Aorta (tissue), 5 donors: ENCODE results near the gene BCAR1. TPM values are rescaled to one million over a fixed set of nuclear protein-coding genes. Genes with fewer than 3 reads are reported as not detected.
A peak's percentile ranks its signal among the peaks of the same experiment; 100 is the strongest.
"Not testable (repeated sequence)": the region's sequence is repeated elsewhere in the genome, so short reads cannot be mapped to it uniquely, and the experiment has no call there.

ENCODE experiments used
- ATAC-seq: fragments of 200-7000 bp; cut with Tn5 transposase; one replicate; pipeline ENCODE4 v1.9.1; 2022; ENCODE audit warnings: moderate library complexity; ENCODE audit not compliant: low FRiP score
- DNase-seq, 2 donors: peaks; one replicate each; pipeline ENCODE4 v3.0.0-alpha.2; 2020
- H3K27ac ChIP-seq, 2 donors: one replicate each; pipeline ENCODE4 v1.5.1; 2013; ENCODE audit warnings: low read length in 2 of 2, mild to moderate bottlenecking in 2 of 2, moderate library complexity in 2 of 2, control low read depth in 1 of 2, inconsistent platforms in 1 of 2, low read depth in 1 of 2
- H3K27me3 ChIP-seq, 2 donors: one replicate each; pipeline ENCODE4 v1.6.1; 2013; ENCODE audit warnings: control low read depth in 1 of 2, low read length in 1 of 2, mild to moderate bottlenecking in 1 of 2, moderate library complexity in 1 of 2; ENCODE audit not compliant: insufficient read depth in 2 of 2, control insufficient read depth in 1 of 2
- H3K36me3 ChIP-seq, 2 donors: one replicate each; pipeline ENCODE4 v1.6.1; 2013; ENCODE audit warnings: control low read depth in 1 of 2, low read length in 1 of 2, mild to moderate bottlenecking in 1 of 2; ENCODE audit not compliant: insufficient read depth in 2 of 2, control insufficient read depth in 1 of 2
- H3K4me1 ChIP-seq, 2 donors: one replicate each; pipeline ENCODE4 v1.6.1; 2013; ENCODE audit warnings: low read length in 2 of 2, control low read depth in 1 of 2, mild to moderate bottlenecking in 1 of 2, moderate library complexity in 1 of 2; ENCODE audit not compliant: insufficient read depth in 2 of 2, control insufficient read depth in 1 of 2
- H3K4me3 ChIP-seq, 2 donors: one replicate each; pipeline ENCODE4 v1.5.1; 2013; ENCODE audit warnings: low read length in 2 of 2, control low read depth in 1 of 2, mild to moderate bottlenecking in 1 of 2
- H3K9me3 ChIP-seq: one replicate; pipeline ENCODE4 v1.6.1; 2013; ENCODE audit warnings: mild to moderate bottlenecking, low read length; ENCODE audit not compliant: control insufficient read depth
- WGBS, 2 donors: extraction: QIAGEN DNeasy Blood & Tissue Kit; methylation state at CpG; one replicate each; pipeline ENCODE4 v1.1.7; 2013; 5-methylcytosine and 5-hydroxymethylcytosine counted together
- intact Hi-C, 2 donors: fragments of 100-400 bp; cut with DNase I; formaldehyde crosslinking; loops; one replicate each; pipeline versions ENCODE4 v1.14.2 to v1.15.0; 2022
- polyA plus RNA-seq, 2 donors: library from polyadenylated mRNA; stranded (reverse); fragments of 200-250 nt; gene quantifications; one replicate each; pipeline ENCODE4 v1.2.3, GENCODE V29; 2013
- total RNA-seq, 2 donors: library from RNA; stranded (reverse); fragmentation: NEBNext Ultra II Directional; extraction: Animal tissue kit (Norgen Biotek cat#: 25700); gene quantifications; one replicate each; pipeline ENCODE4 v1.2.1, GENCODE V29; 2021
- donor health status: healthy with polysubstance abuse.
- donor health status: Bipolar disorder and iron deficiency.
- donor health status: DM: no; HTN: no; CAD: no.
- donor health status: DM: no; HTN: no; CAD: no.
- donor health status: DM: yes; HTN: yes; CAD: no.

Gene BCAR1
- total and polyA plus RNA-seq, 4 donors, result 28.7 to 140 (median 90.5) TPM

DNA sequence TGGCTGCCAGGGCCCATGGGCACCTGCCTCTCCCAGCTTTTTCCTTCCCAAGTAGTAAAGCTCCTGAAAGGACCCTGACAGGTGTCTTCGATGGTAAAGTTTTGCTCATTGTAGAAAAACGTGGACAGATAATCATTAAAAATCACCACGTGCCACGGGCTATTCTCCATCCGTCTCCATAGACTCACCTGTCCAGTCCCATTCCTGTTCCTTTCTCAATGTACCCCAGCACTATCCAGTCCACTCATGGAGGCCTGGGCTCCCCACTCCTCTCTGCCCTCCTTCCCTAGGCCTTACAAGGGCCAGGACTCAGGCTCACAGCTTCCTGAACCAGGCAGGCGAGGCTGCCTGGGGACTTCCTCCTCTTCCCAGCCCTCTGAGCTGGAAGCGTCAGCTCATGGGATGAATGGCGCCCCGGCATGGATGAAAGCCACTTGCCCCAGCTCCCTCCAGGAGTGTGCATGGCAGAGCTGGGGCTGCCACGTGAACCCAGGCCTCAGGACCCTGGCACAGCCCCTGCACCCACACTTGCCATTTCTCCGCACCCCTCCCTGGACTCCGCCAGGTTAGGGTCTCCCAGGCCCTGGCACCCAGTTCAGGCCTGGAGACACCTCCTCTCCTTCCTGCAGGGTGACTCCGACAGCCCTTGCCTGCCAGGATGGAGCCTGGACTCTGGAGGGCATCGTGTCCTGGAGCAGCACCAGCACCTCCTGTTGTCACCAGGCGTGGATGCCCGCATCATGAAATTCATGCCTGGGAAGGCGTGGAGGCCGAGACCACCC, 23.9 kb downstream of the BCAR1 start:
- Histone ChIP-seq H3K4me1 (no peaks in the 10 kb centered on the region), H3K36me3 (peaks cover 0 to 8% of the 10 kb centered on the region in 2 donors), H3K27me3 (no peaks in the 10 kb centered on the region), H3K27ac (no peak overlapping the region), H3K9me3 (no peaks in the 10 kb centered on the region), H3K4me3 (no peak overlapping the region)
- WGBS, 2 donors, result 77 to 79% methylated on average over 18 of the region's 18 CpGs
- DNase-seq (peak in 1 of 2 donors; percentile 64), ATAC-seq (no peak)
- intact Hi-C loops, result no loop called here

DNA sequence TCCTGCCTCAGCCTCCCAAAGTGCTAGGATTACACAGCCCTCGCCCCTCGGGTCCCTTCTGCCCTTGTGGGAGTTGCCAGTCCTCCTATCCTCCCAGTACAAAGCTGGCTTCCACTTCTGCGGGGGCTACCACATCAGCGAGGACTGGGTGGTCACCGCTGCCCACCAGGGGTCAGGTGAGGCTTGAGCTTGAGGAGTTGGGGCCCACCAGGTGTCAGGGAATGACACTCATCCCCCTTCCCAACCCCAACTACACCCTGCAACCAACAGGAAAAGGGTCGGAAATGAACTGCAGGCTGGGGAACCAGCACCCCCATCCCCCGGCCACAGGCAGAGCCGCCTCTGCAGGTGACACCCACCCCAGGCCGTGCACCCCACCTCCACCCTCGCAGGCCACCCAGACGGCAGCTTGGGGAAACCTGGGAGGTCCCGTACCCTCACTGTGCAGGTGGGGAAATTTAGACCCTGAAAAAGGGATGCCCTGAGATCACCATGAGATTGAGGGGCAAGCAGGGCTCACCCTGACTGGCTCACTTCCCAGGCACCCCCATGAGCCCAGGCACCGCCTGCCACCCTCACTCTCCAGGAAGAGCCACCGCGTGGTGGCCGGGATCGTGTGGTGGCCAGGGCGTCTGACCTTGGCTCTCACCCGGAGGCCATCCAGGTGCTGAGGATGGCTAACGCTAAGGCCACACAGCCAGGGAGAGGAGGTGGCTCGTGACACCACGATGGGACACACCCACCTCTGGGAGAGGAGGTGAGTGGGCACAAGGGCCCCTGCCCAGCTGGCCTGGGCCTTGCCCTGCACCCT, 24.7 kb downstream of the BCAR1 start:
- intact Hi-C loops, result no loop called here
- Histone ChIP-seq H3K36me3 (peaks cover 0 to 8% of the 10 kb centered on the region in 2 donors), H3K9me3 (no peaks in the 10 kb centered on the region), H3K4me1 (no peaks in the 10 kb centered on the region), H3K4me3 (no peak overlapping the region), H3K27me3 (no peaks in the 10 kb centered on the region), H3K27ac (no peak overlapping the region)
- 68 to 70% methylated on average over 16 to 22 of the region's 22 CpGs for WGBS, 2 donors
- ATAC-seq, result no peak
- no peak for DNase-seq

GRCh38 chr16:75225678-75226515, 25.5 kb downstream of the BCAR1 start:
- ATAC-seq (no peak), DNase-seq (no peak)
- H3K9me3 ChIP-seq, result no peaks in the 10 kb centered on the region
- intact Hi-C loops, result loop anchor here (2.0 kb wide), 1 partner anchor 19 kb away; the partner anchor contains the start of gene CTRB2 (in 2 of the 2)
- H3K4me1 ChIP-seq, result no peaks in the 10 kb centered on the region
- WGBS, 2 donors, result 74% methylated on average over 26 of the region's 26 CpGs
- no peaks in the 10 kb centered on the region for H3K27me3 ChIP-seq
- no peak overlapping the region for H3K4me3 ChIP-seq
- H3K27ac ChIP-seq, result no peak overlapping the region
- H3K36me3 ChIP-seq, result peaks cover 0 to 8% of the 10 kb centered on the region in 2 donors

DNA sequence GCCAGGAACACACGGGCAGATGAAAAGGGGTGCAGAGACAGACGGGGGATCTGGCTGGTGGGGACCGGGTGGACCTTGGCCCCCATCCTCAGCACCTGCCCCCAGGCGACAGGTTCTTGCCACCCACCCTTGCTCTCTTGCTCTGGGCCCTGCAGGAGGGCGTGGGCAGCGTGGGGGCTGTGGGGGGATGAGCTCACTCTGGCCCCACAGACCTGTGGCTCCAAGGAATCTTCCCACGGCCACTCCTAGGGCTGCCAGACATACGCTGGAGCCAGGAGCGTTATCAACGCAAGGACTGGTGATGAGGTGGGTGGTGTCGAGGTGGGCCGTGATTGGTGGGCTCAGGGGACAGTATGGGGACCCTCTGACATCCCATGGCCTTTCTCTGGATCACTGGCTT, 26.3 kb downstream of the BCAR1 start:
- H3K4me1 ChIP-seq, result no peaks in the 10 kb centered on the region
- no peak for ATAC-seq
- intact Hi-C loops, result loop anchor here (2.0 kb wide), 1 partner anchor 18 kb away; the partner anchor contains the start of gene CTRB2 (in 2 of the 2)
- no peaks in the 10 kb centered on the region for H3K27me3 ChIP-seq
- H3K9me3 ChIP-seq, result no peaks in the 10 kb centered on the region
- H3K4me3 ChIP-seq, result no peak overlapping the region
- DNase-seq, result peak in 1 of 2 donors; percentile 71
- 42 to 46% methylated on average over 10 to 12 of the region's 12 CpGs for WGBS, 2 donors
- peaks cover 0 to 8% of the 10 kb centered on the region in 2 donors for H3K36me3 ChIP-seq
- H3K27ac ChIP-seq, result no peak overlapping the region

DNA sequence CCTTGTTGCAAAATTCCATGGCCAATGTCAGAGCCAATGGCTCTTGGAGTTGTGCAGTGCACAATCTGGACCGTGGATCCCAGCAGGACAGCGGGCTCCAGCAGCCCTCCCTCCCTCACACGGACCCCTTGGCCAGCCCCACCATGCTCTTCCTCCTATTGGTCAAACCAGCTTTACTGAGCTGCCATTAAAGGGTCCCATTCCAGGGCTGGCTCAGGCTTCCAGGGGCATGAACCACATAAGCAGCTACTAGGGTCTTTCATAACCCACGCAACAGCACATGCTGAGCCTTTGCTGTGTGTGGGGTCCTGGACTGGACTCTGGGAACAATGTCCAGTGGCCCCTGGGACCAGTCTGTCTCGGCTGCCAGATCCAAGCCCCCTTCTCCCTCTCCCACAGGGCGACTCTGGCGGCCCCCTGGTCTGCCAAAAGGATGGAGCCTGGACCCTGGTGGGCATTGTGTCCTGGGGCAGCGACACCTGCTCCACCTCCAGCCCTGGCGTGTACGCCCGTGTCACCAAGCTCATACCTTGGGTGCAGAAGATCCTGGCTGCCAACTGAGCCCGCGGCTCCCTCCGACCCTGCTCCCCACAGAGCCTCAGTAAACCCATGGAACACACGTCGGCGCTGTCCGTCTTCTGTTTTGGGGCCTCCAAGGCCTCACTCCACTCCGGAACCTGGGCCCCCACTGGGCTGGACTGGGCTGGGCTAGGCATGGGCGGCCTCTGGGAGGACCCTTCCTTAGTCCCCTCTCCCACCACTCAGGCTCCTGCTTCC, 26.9 kb downstream of the BCAR1 start:
- no peak for DNase-seq
- H3K27ac ChIP-seq, result no peak overlapping the region
- ATAC-seq, result no peak
- H3K27me3 ChIP-seq, result no peaks in the 10 kb centered on the region
- H3K4me3 ChIP-seq, result no peak overlapping the region
- 56 to 58% methylated on average over 20 of the region's 20 CpGs for WGBS, 2 donors
- no peaks in the 10 kb centered on the region for H3K4me1 ChIP-seq
- peaks cover 0 to 6% of the 10 kb centered on the region in 2 donors for H3K36me3 ChIP-seq
- intact Hi-C loops, result loop anchor here (2.0 kb wide), 1 partner anchor 18 kb away; the partner anchor contains the start of gene CTRB2 (in 2 of the 2)
- H3K9me3 ChIP-seq, result no peaks in the 10 kb centered on the region

DNA sequence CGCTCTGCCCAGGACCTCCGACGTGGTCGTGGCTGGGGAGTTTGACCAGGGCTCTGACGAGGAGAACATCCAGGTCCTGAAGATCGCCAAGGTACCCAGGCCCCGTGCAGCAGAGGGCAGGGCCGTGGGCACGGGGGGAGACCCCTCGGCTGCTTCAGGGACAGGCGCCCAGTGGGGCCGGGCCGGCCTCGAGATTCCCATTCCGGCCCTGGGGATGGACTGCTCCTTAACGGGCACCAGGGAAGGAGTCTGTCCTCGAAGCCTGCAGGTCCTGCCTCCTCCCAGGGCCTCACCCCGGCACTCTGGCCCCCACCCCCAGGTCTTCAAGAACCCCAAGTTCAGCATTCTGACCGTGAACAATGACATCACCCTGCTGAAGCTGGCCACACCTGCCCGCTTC, 28.3 kb downstream of the BCAR1 start:
- H3K4me3 ChIP-seq, H3K27ac ChIP-seq, intact Hi-C loops, ATAC-seq, H3K4me1 ChIP-seq, H3K27me3 ChIP-seq, H3K9me3 ChIP-seq, DNase-seq, H3K36me3 ChIP-seq: not testable (repeated sequence)
- 69 to 72% methylated on average over 6 to 11 of the region's 20 CpGs for WGBS, 2 donors

DNA sequence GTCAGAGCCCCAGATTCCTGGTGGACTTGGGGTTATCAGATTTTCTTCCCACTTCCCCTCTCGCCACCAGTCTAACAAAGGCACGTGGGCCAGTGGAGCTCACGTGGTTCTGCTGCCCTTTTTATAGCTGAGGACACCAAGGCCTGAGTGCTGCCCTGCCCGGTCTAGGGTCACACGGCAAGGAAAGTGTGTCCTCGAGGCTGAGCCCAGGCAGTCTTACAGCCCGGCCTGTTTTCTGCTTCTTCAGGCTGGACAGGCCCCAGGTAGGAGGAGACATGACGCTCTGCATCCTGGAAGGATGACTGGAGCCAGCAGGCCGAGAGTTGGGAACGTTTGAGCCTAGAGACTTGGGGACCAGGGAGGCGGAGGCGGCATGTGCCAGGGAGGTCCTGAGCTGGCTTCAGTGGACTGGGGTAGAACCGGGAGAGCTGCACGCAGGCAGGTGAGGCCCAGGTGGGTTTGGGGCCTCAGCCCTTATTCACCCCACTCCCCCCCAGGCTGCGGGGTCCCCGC, 29.1 kb downstream of the BCAR1 start:
- 43 to 47% methylated on average over 14 to 16 of the region's 16 CpGs for WGBS, 2 donors
- peak in 1 of 2 donors; percentile 63 for DNase-seq
- intact Hi-C loops, result no loop called here
- Histone ChIP-seq H3K36me3 (no peaks in the 10 kb centered on the region), H3K4me3 (no peak overlapping the region), H3K27ac (no peak overlapping the region), H3K27me3 (no peaks in the 10 kb centered on the region), H3K9me3 (no peaks in the 10 kb centered on the region), H3K4me1 (no peaks in the 10 kb centered on the region)
- no peak for ATAC-seq
